ENCODE measurements around the gene CRB1. TPM values are rescaled to one million over a fixed set of nuclear protein-coding genes. Genes with fewer than 3 reads are reported as not detected.

CRB1 gene
- total and polyA plus RNA-seq, 2 of the 8 experiments (the other 6 are each of a cell fraction or from before 2014, with no cell fraction given), result 0.03 TPM; not detected in 1

DNA sequence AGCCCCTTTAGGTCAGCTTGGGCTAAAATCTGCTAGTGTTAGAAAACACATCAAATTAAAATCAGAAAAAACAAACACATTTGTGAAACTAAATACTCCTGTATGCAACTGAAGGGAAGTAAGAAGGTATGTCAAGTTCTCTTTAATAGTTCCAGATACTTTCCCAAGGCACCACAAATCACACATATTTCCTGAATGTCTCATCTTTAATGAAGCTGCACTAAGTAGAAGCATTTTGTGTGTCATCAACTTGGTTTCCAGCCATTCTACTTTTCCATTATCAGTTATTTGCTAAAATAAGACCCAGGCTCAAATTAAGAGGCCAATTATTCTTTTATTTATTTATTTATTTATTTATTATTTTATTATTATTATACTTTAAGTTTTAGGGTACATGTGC lies 34.7 kb downstream of the CRB1 start:
- Histone ChIP-seq H3K79me2 (ENCODE audit: control insufficient read depth in 1 of 2, insufficient read depth in 2 of 2, low read length in 2 of 2) (no peaks in the 10 kb centered on the region), H4K91ac (replicated peaks; ENCODE audit: insufficient read length, low read length) (no peak overlapping the region), H3K9ac (replicated peaks in 1 of 4; ENCODE audit: extremely low read depth in 1 of 4, low read depth in 3 of 4, low read length in 3 of 4) (no peak overlapping the region), H3K23me2 (ENCODE audit: low read depth, low read length) (no peaks in the 10 kb centered on the region), H2BK20ac (ENCODE audit: low read length) (no peak overlapping the region), H3K9me3 (ENCODE audit: insufficient read depth in 2 of 2, low read depth in 1 of 2, low read length in 1 of 2) (peaks cover 0 to under 1% of the 10 kb centered on the region in 2 experiments; a peak in 1 of 4 replicates), H3K56ac (replicated peaks; ENCODE audit: insufficient read length, low read depth, low read length) (no peak overlapping the region), H2AK5ac (ENCODE audit: low read depth, low read length) (no peak overlapping the region), H4K8ac (ENCODE audit: extremely low read depth, insufficient read depth, low read length) (no peak overlapping the region), H4K5ac (ENCODE audit: insufficient read length, low read depth, low read length) (no peak overlapping the region), H2AFZ (ENCODE audit: low read length) (no peak overlapping the region), H2BK15ac (ENCODE audit: low read length) (no peak overlapping the region), H3K18ac (ENCODE audit: extremely low read depth, low read length) (no peak overlapping the region), H3K4me2 (ENCODE audit: insufficient read depth in 1 of 2, low read depth in 2 of 2, low read length in 2 of 2) (no peak overlapping the region), H2BK120ac (replicated peaks; ENCODE audit: low read depth, low read length) (no peak overlapping the region), H3K79me1 (ENCODE audit: low read depth, low read length) (no peaks in the 10 kb centered on the region), H3K4me1 (replicated peaks in 1 of 4; ENCODE audit: control insufficient read depth in 3 of 4, insufficient read depth in 4 of 4, low read length in 3 of 4) (no peaks in the 10 kb centered on the region), H3K14ac (ENCODE audit: insufficient read length) (no peak overlapping the region), H2BK12ac (ENCODE audit: low read depth, low read length) (no peak overlapping the region), H3K4ac (replicated peaks; ENCODE audit: insufficient read length, low read depth, low read length) (no peak overlapping the region), H3K27me3 (replicated peaks in 1 of 4; ENCODE audit: control insufficient read depth in 3 of 4, extremely low read depth in 1 of 4, insufficient read depth in 3 of 4, low read length in 3 of 4) (no peaks in the 10 kb centered on the region), H2BK5ac (ENCODE audit: low read depth, low read length) (no peak overlapping the region), H3K4me3 (ENCODE audit: extremely low read depth in 1 of 4, insufficient read depth in 2 of 4, low read depth in 3 of 4, low read length in 4 of 4) (no peak overlapping the region), H4K20me1 (replicated peaks in 1 of 2; ENCODE audit: control insufficient read depth in 1 of 2, insufficient read depth in 2 of 2, low read length in 2 of 2) (no peaks in the 10 kb centered on the region), H3K27ac (ENCODE audit: low read depth, low read length) (no peak overlapping the region), H3K23ac (ENCODE audit: insufficient read length) (no peak overlapping the region), H3K36me3 (ENCODE audit: control insufficient read depth in 2 of 4, insufficient read depth in 4 of 4, low read length in 3 of 4) (no peaks in the 10 kb centered on the region)
- FAIRE-seq (no peak), DNase-seq (ENCODE audit: low read depth in 1 of 2, low spot score in 2 of 2) (no peak)
- ChIA-PET CTCF (ENCODE audit: partially characterized antibody) (no interaction called here), POLR2A (ENCODE audit: partially characterized antibody) (no interaction called here)
- TF ChIP-seq EZH2 (IDR thresholded peaks at IDR 0.05; ENCODE audit: low read depth, low read length, severe bottlenecking) (no peak), RFX5 (IDR thresholded peaks at IDR 0.05; ENCODE audit: borderline replicate concordance, low read depth, low read length) (no peak), YY1 (IDR thresholded peaks at IDR 0.05; ENCODE audit: low read depth, low read length) (no peak), HDAC2 (IDR thresholded peaks at IDR 0.05; ENCODE audit: borderline replicate concordance in 1 of 2, low read depth in 2 of 2, low read length in 2 of 2) (no peak), SP4 (IDR thresholded peaks at IDR 0.05; ENCODE audit: low read length) (no peak), SRF (IDR thresholded peaks at IDR 0.05; ENCODE audit: low read depth, low read length) (no peak), CEBPB (IDR thresholded peaks at IDR 0.05; ENCODE audit: low read depth, low read length) (no peak), BCL11A (IDR thresholded peaks at IDR 0.05; ENCODE audit: low read depth in 2 of 2, low read length in 2 of 2) (no peak), POLR2A (IDR thresholded peaks at IDR 0.05; ENCODE audit: control extremely low read depth in 1 of 2, low read depth in 2 of 2, low read length in 2 of 2) (no peak), PHF8 (conservative IDR thresholded peaks at IDR 0.05; ENCODE audit: low read depth, low read length) (no peak), TBP (IDR thresholded peaks at IDR 0.05; ENCODE audit: low read depth, low read length) (no peak), RNF2 (IDR thresholded peaks at IDR 0.05; ENCODE audit: borderline replicate concordance, low read depth, low read length, missing control alignments, poor library complexity, severe bottlenecking) (no peak), TCF12 (IDR thresholded peaks at IDR 0.05; ENCODE audit: low read depth, low read length) (no peak)
- TF ChIP-seq, protein P1, sequence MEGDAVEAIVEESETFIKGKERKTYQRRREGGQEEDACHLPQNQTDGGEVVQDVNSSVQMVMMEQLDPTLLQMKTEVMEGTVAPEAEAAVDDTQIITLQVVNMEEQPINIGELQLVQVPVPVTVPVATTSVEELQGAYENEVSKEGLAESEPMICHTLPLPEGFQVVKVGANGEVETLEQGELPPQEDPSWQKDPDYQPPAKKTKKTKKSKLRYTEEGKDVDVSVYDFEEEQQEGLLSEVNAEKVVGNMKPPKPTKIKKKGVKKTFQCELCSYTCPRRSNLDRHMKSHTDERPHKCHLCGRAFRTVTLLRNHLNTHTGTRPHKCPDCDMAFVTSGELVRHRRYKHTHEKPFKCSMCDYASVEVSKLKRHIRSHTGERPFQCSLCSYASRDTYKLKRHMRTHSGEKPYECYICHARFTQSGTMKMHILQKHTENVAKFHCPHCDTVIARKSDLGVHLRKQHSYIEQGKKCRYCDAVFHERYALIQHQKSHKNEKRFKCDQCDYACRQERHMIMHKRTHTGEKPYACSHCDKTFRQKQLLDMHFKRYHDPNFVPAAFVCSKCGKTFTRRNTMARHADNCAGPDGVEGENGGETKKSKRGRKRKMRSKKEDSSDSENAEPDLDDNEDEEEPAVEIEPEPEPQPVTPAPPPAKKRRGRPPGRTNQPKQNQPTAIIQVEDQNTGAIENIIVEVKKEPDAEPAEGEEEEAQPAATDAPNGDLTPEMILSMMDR (IDR thresholded peaks at IDR 0.05; ENCODE audit: control extremely low read depth in 1 of 3, insufficient read depth in 1 of 3, low read depth in 1 of 3, low read length in 3 of 3), result no peak
